Vagina (tissue), 2 donors: Measurements from ENCODE around the gene BEGAIN.

Source experiments
- CTCF ChIP-seq, 3 experiments: fragments of 450-650 bp in 2 of 3; fragments of 200-600 bp in 1 of 3; sonication (generic) in 1 of 3; IDR thresholded peaks; one replicate each; pipeline ENCODE4 v1.5.1; 2017 to 2019; ENCODE audit warnings: antibody characterized with exemption in 3 of 3, mild to moderate bottlenecking in 2 of 3, moderate library complexity in 2 of 3
- POLR2AphosphoS5 ChIP-seq, 2 donors: sonication (generic); formaldehyde crosslinking; IDR thresholded peaks; one replicate each; pipeline ENCODE4 v1.9.0; 2017; ENCODE audit warnings: antibody characterized with exemption in 2 of 2, mild to moderate bottlenecking in 2 of 2, low read depth in 1 of 2; ENCODE audit not compliant: insufficient read depth in 1 of 2

DNA sequence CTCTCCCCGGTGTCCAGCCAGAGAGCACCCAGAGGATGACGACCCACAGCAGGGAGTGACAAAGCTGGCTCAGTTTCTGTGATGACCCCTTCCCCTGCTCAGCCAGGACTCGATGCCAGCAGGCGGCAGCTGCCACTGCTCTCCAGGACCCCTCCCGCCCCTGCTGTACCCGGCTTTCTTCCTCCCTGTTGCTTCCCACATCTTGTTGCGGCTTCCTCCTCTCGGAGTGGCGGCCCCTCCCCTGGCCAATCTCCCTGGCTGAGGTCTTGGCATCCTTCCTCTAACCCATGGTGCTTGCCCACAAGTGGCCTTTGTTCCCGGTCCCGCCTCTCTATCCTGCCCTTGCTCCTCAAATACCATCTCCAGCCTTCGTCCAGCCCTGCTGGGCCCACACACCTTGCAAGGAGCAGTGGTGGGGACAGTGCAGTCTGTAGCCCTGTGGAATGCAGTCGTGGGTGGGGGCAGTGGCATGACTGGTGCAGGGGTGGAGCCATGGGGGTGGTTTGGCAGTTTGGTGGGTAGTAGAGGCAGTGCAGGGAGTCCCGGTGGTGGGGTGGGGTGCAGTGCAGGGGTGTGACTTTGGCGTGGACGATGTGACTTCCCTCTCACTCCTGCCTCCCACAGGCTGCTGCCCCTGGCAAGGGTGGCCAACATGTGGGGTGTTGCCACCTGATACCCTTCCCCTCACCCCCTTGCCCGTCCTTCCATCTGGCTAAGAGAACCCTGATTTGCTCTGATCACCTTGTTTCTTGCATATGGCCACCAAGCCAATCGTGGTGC, 16.3 kb upstream of the BEGAIN start:
- TF ChIP-seq CTCF (IDR thresholded peaks at IDR 0.05), result no peak
- no peak for TF ChIP-seq POLR2AphosphoS5 (IDR thresholded peaks at IDR 0.05; ENCODE audit: insufficient read depth in 1 of 2, low read depth in 1 of 2)
